ENCODE data around the gene NMNAT3.
A peak's percentile ranks its signal among the peaks of the same experiment; 100 is the strongest.

NMNAT3 gene

DNA sequence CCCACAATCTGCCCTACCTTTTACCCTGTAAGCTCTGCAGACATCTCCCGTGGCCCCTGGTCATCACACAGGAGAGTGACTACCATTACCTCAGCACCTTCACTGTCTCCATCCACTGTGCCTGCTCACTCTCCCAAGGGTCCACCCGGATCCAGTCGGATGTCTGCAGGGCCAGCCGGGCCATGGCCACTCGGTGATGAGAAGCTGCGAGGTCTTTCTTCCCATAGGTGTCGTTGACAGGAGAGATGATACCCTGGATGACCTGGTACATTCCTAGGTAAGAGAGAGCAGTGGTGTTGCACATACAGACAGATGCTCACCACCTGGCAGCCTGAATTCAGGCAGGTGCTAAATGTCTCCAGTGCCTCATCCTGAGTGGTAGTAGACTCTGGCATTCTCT is 99.0 kb downstream of the NMNAT3 start:
- no peak for DNase-seq (ENCODE audit: low spot score)

DNA sequence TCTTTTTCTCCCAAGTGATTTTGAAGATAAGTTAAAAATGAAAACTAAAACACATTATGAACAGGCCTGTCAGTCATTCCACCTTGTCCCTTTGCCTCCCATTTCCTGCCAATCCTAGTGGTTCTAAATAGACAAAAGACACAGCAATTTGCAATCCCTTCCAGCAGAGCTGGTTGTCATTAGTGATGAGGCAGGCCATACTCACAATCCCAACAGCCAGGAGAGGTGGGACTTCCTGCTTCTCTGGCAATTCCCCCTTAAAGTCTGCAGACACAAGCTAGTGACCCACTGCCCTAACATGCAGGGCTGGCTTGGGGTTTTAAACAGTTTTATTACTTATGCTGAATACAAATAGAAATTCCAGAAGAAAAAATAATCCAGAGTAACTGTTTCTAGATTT is 99.9 kb downstream of the NMNAT3 start:
- DNase-seq (ENCODE audit: low spot score), result no peak

DNA sequence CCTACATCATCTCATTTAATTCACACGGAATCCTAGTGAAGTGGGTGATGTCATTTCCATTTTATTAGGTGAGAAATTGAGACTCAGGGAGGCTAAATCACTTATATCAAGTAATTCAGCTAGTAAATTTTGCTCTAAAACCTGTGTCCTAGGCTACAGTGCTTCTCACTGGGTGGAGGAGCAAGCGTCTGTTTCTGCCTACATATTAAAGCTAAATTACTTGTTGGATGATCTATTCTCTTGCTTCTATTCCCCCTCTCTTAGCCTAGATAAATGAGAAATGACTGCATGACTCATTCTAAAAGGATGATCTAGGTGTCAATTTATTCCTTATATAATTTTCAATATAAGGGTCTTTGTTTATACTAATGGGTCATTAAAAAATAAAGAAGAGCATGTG is 100.4 kb downstream of the NMNAT3 start:
- no peak for DNase-seq (ENCODE audit: low spot score)

DNA sequence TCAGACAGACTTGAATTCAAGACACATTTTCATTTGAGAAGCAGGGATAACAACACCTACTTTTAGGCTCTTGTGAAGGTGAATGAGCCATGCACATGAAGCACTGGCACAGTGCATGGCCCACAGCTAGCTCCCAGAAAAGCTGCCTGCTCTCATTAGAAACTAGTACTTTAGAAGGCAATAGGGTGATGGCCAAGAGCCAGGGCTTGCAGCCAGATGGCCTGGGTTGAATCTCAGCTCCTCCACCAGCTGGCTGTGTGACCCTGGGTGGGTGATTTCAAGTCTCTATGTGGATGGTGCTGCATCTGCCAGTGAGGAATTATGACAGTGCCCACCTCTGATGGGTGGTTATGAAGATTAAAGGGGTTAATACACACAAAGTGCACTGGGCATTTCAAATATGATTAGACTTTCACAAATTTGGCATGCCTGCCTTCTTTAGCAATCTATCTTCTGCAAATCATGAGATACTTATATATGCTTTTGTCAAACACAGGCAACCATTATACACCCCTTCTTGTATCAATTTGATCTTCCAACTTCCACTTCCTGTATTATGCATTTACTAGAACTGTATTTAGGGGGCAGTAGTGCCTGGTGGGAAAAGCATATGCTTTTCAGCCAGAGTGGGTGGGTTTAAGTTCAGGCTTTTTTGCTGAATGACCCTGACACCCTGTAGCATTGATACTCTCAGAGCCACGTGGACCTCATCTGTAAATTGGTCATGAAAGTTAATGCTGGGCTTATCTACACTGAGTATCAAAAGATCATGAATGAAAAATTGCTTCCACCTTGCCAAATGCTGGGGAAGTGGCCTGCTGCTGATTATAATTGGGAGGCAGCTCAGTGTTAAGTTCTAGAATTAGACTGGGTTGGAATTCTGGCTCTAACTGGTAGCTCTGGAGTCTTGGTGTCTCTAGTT is 103.5 kb downstream of the NMNAT3 start:
- DNase-seq (ENCODE audit: low spot score), result no peak

GRCh38 chr3:139572847-139573672 is 104.7 kb downstream of the NMNAT3 start:
- DNase-seq (ENCODE audit: low spot score), result no peak

DNA sequence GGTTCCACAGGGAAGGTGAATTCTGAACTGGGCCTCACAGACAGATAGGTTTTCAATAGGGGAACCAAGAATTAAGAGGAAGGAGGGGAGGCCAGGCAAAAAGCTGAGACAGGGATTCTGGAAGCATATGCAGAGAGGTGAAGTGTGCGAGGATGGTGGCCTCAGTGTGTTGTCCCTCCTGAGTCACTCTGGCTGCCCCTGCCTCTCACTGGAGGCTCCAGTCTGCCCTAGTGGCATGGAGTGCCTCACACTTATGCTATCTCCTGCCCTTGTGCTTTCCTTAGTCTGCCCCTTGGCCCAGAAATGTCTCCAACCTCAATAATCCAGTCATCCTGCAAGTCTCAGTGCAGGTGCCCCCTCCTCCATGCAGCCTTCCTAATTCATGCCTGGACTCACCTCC is 106.1 kb downstream of the NMNAT3 start:
- no peak for DNase-seq (ENCODE audit: low spot score)

- DNase-seq (ENCODE audit: low spot score), result no peak
Measured at GRCh38 chr3:139564294-139564861, 113.4 kb downstream of the NMNAT3 start.

DNA sequence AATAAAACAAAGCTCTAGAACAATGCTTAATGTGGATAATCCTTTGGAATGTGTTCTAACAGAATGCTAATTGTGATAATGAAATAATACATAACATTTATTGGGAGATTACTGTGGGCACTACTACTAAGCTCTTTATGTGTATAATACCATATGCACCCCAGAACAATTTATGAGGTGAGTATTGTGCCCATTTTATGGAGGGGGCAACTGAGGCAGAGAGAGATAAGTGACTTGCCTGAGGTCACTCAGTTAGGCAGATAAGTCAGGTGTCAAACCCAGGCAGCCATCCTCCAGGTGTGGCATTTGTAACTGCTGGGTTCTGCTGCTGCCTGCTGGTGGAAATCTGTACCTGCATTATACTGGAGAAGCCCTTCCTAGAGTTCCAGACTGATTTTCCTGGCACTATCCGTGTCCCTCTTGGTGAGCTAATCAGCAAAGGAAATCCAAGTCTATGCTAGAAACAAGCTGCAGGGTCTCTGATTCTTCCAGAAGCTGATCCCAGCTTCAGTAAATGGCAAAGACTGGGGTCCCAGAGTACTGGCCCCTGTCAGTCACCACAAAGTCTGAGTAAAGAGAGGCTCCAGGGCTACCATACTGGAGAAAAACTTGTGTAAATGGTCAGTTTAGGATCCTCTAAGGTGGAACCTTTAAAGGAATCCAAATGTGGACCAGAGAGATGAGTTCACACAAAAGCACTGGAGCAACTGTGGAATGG is 115.7 kb downstream of the NMNAT3 start:
- DNase-seq (ENCODE audit: low spot score), result peak; percentile 50

GRCh38 chr3:139561255-139561817 is 116.4 kb downstream of the NMNAT3 start:
- DNase-seq (ENCODE audit: low spot score), result peak; percentile 57

DNA sequence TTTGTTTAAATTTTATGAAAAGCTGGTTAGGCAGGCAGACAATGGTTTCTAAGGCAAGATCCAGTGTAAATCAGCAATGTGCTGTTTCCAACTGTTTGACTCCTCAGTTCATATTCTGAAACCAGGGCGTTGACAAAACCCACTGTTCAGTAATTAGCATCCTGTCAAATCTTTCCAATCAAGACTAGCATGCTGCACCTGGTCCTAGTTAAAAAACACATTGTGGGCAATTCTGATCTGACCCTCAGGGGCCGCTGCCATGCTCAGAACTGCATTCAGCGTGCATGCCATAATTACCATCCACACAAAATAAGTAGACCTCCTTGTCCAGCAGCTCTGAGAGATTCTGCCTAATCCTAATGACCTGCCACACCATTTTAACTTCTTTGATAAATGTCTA is 117.4 kb downstream of the NMNAT3 start:
- DNase-seq (ENCODE audit: low spot score), result no peak

DNA sequence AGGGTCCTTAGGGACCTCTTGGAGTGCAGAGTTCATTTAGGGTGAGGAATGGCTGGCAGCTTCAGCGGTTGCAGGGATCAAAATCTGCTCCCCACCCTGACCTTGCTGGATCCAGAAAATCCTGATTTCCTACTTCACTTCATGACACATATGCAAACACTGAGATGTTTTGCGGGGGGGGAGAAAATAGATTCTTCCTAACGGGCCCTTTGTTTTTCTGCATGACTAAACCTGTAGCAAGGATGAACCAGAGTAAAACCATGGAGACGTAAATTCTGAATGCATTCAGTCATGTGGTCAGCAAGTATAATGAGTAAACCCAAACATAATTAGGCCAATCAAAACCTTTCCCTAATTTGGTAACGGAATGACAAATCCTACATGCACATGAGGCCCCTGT is 118.2 kb downstream of the NMNAT3 start:
- no peak for DNase-seq (ENCODE audit: low spot score)

- DNase-seq (ENCODE audit: low spot score), result no peak
Measured at GRCh38 chr3:139558351-139559266, 119.2 kb downstream of the NMNAT3 start.

DNA sequence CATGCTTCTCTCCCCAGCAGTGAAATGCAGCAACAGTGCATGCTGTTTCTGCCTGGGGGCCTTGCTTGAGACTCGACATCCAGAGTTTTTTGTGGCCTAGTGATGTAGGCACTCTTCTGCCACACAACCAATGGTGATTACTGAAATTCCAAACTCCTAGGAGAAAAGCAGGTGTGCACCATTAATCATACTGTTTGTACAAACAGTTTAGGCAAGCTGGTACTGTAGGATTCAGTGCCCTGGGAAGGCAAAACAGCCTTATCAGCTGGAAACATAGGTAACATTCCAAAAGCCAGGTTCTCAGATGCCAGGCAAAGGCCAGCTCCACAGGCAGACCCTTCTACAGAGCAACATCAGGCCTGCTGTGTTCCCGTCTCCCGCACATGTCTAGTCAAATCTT is 120.7 kb downstream of the NMNAT3 start:
- DNase-seq (ENCODE audit: low spot score), result no peak

DNA sequence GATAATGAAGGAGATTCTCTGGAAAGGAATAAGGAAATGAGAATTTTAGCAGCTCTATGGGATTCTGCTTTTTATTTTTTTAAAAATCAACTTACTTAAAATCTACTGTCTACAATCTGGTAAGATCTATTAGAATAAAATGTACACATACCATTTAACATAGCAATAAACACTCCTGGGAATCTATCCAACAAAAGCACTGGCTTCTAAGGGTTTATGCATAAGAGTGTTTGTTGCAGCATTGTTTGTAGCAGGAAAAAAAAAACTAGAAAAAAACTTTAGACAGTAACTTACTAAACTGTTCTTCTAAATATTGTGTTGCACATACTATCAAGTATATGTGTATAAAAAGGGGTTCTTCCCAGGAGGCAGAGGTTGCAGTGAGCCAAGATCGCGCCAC is 122.5 kb downstream of the NMNAT3 start:
- no peak for DNase-seq (ENCODE audit: low spot score)

GRCh38 chr3:139554628-139555027 is 123.1 kb downstream of the NMNAT3 start:
- DNase-seq (ENCODE audit: low spot score), result no peak

DNA sequence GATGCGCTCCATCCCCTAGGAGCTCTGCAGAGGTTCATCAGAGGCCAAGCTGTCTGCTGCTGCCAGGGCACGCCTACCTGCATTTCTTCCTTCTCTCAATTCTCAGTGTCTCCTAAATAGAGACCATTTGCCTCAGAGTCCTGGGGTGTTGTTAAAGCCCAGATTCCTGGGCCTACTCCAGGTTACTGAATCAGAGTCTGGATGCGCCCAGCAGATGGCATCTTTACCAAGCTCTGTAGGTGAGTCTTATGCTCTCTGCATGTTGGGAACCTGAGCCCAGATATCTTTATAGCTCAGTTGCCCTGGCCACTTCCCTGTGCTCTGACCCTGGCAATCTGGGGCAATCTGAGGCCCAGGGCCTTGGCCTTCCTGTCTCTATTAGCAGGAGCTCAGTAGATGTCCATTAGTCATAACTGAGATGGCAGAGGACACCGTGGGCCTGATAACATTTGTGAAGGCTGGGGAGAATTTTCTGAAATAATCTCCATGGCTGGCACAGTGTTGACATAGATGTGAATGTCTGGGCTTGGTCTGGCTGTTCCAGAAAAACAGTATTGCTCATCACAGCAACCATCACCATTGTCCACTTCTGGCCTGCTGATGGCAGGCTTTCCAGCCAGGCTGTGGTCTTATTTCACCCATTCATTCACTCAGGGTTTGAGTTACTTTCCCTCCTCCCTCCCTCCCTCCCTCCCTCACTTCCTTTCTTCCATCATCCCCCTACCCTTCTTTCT is 125.0 kb downstream of the NMNAT3 start:
- DNase-seq (ENCODE audit: low spot score), result peak; percentile 34

DNA sequence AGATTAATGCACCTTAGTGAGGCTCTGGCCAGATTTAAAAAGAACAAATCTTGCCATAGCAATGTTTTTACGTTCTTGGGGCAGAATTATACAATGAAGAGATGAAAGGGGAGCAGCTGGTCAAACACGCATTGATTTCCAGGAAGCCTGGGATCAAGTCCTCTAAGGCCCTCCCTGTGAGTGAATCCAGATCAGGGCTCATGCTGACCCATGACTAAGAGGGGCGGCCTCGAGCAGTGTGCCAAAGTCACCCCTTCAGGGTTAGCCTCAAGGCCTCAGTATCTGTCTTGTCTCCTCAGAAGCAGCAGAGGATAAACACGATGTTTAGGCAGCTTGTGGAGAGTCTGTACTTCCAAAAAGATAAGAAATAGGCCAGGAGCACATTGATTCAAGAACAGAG is 129.0 kb downstream of the NMNAT3 start:
- no peak for DNase-seq (ENCODE audit: low spot score)

- DNase-seq (ENCODE audit: low spot score), result no peak
Measured at GRCh38 chr3:139547666-139548065, 130.1 kb downstream of the NMNAT3 start.

GRCh38 chr3:139546772-139547171 is 131.0 kb downstream of the NMNAT3 start:
- no peak for DNase-seq (ENCODE audit: low spot score)

Measured in pons (tissue), 1 donor.